ENCODE data around the gene ANKRD11.

DNA sequence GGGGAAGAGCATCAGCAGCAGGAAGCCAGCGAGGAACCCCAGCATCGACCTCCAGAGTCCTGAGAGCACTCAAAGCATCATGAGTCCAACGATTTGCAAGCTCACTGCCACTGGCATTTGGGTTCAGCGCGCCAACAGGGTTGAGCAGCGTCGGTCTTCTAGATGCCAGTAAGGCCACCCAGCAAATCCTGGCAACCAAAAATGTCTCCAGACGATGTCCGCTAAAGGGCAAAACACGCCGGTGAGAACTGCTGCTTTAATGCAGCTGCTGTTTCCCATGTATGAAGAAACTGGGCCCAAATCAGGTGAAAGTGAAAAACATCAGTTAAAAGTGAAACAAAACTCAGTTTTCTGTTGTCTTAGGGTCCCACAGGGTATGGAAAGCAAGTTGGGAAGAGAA lies 70.2 kb downstream of the ANKRD11 start:
- no peak for TF ChIP-seq POLR2A (IDR thresholded peaks at IDR 0.05; ENCODE audit: low read length)
- no peak for TF ChIP-seq GATA1 (IDR thresholded peaks at IDR 0.05; ENCODE audit: low read depth, low read length)
